ENCODE data around the gene ADCY6.
A peak's percentile ranks its signal among the peaks of the same experiment; 100 is the strongest.

ADCY6 gene

GRCh38 chr12:48788854-48789775 lies at the start of gene ADCY6:
Gene ADCY6, minus strand, starts transcription at chr12:48789089. Its CDS starts 5,655 bp downstream, at chr12:48783434.
- peak; percentile 58 to 83 for DNase-seq (ENCODE audit: low read depth in 2 of 2)
- peak within 1 kb of the TSS; percentile 80 to 94 for H3K4me3 ChIP-seq (replicated peaks in 1 of 2; ENCODE audit: low read depth in 2 of 2, low read length in 2 of 2)
- TF ChIP-seq CTCF (IDR thresholded peaks at IDR 0.05; ENCODE audit: low read depth, low read length) = no peak

GRCh38 chr12:48838048-48838447 lies 49.2 kb upstream of the ADCY6 start:
- no peak for TF ChIP-seq CTCF (IDR thresholded peaks at IDR 0.05; ENCODE audit: low read depth, low read length)
- H3K4me3 ChIP-seq (replicated peaks in 1 of 2; ENCODE audit: low read depth in 2 of 2, low read length in 2 of 2) = no peak overlapping the region
- DNase-seq (ENCODE audit: low read depth in 2 of 2) = no peak

GRCh38 chr12:48832321-48833060 lies 43.6 kb upstream of the ADCY6 start:
- H3K4me3 ChIP-seq (replicated peaks in 1 of 2; ENCODE audit: low read depth in 2 of 2, low read length in 2 of 2) = no peak overlapping the region
- TF ChIP-seq CTCF (IDR thresholded peaks at IDR 0.05; ENCODE audit: low read depth, low read length) = no peak
- DNase-seq (ENCODE audit: low read depth in 2 of 2) = no peak

GRCh38 chr12:48831257-48831656 lies 42.4 kb upstream of the ADCY6 start:
- DNase-seq (ENCODE audit: low read depth in 2 of 2) = no peak
- H3K4me3 ChIP-seq (replicated peaks in 1 of 2; ENCODE audit: low read depth in 2 of 2, low read length in 2 of 2) = no peak overlapping the region
- no peak for TF ChIP-seq CTCF (IDR thresholded peaks at IDR 0.05; ENCODE audit: low read depth, low read length)

GRCh38 chr12:48828841-48829575 lies 40.1 kb upstream of the ADCY6 start:
- DNase-seq (ENCODE audit: low read depth in 2 of 2) = no peak
- no peak for TF ChIP-seq CTCF (IDR thresholded peaks at IDR 0.05; ENCODE audit: low read depth, low read length)

GRCh38 chr12:48828293-48828692 lies 39.4 kb upstream of the ADCY6 start:
- H3K4me3 ChIP-seq (replicated peaks in 1 of 2; ENCODE audit: low read depth in 2 of 2, low read length in 2 of 2) = no peak overlapping the region
- TF ChIP-seq CTCF (IDR thresholded peaks at IDR 0.05; ENCODE audit: low read depth, low read length) = no peak
- DNase-seq (ENCODE audit: low read depth in 2 of 2) = no peak

More at GRCh38 chr12:48828841-48829575, 40.1 kb upstream of the ADCY6 start:
- no peak overlapping the region for H3K4me3 ChIP-seq (replicated peaks in 1 of 2; ENCODE audit: low read depth in 2 of 2, low read length in 2 of 2)
